ENCODE data around the gene JMY. TPM values are rescaled to one million over a fixed set of nuclear protein-coding genes. Genes with fewer than 3 reads are reported as not detected.

Gene JMY
- total and polyA plus RNA-seq, 2 donors (not counting 3 experiments of a cell fraction or from before 2014, with no cell fraction given) = 1.5 to 6.5 TPM

DNA sequence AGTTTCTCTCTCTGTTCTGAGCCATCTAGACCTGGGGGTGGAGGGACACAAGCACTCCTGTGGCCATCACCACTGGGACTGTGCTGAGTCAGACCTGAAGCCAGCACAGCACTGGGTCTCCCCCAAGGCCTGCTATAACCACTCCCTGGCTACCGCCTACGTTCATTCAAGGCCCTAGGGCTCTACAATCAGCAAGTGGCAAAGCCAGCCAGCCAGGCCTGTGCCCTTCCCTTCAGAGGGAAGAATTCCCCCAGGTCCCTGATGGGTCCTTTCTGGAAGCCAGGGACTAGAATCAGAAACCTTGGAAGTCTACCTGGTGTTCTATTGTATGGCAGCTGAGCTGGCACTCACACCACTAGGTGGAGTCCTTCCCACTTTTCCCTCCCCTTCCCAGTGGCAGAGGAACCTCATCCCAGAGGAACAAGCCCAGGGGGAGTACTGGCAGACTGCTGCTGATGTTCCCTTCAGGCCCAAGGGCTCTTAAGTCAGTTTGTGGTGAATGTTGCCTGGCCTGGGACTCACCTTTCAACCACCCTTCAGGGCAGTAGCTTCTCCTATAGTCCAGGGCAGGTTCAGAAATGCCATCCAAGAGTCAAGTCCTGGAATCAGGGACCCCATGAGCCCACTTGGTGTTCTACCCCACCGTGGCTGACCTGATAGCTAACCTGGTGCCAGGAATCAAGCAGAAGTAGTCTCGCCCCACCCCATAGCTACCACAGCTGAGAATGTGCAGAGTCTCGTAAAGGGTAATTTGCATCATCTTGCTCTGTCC is 20.0 kb downstream of the JMY start:
- Histone ChIP-seq H3K27me3 (ENCODE audit: control insufficient read depth in 2 of 2, insufficient read depth in 2 of 2, low read length in 2 of 2) (no peaks in the 10 kb centered on the region), H3K4me1 (ENCODE audit: control insufficient read depth, extremely low read depth, insufficient read depth, low read length) (no peaks in the 10 kb centered on the region), H3K4me2 (ENCODE audit: insufficient read depth, low read length) (no peak overlapping the region), H2AFZ (ENCODE audit: low read depth, low read length) (no peak overlapping the region), H3K4me3 (replicated peaks in 1 of 3; ENCODE audit: insufficient read depth in 1 of 3, low read depth in 1 of 3, low read length in 3 of 3) (no peak overlapping the region), H3K36me3 (ENCODE audit: control insufficient read depth in 2 of 2, extremely low read depth in 1 of 2, insufficient read depth in 2 of 2, low read length in 2 of 2) (no peaks in the 10 kb centered on the region), H3K27ac (ENCODE audit: insufficient read depth, low read depth, low read length) (no peak overlapping the region), H4K20me1 (replicated peaks; ENCODE audit: control insufficient read depth, extremely low read depth, insufficient read depth, low read length) (no peaks in the 10 kb centered on the region), H3K9me3 (replicated peaks; ENCODE audit: control insufficient read depth, insufficient read depth, low read length) (no peaks in the 10 kb centered on the region), H3K9me1 (replicated peaks; ENCODE audit: control insufficient read depth, extremely low read depth, insufficient read depth, low read length) (no peaks in the 10 kb centered on the region), H3K9ac (replicated peaks; ENCODE audit: extremely low read depth, insufficient read depth, low read length) (no peak overlapping the region), H3K79me2 (ENCODE audit: control insufficient read depth, insufficient read depth, low read length) (no peaks in the 10 kb centered on the region)
- dilution Hi-C loops (cut with MboI; ENCODE audit: extremely low pct_ligation_motif_present, low sequenced_read_pairs) (no loop called here), intact Hi-C loops (cut with micrococcal nuclease) (loop anchor here (1.0 to 5.0 kb wide), 3 partner anchors 208 to 601 kb away; no protein-coding TSS in a partner anchor)
- ChIA-PET CTCF (interaction anchor here (0.9 to 1.7 kb wide), 8 partner anchors 12 to 257 kb away, joined by 3 to 10 read pairs (median 6); partner anchors contain the start of gene JMY), POLR2A (no interaction called here)
- no TSS peak for BruUV-seq (replicated peaks)
- TF ChIP-seq, protein P1, sequence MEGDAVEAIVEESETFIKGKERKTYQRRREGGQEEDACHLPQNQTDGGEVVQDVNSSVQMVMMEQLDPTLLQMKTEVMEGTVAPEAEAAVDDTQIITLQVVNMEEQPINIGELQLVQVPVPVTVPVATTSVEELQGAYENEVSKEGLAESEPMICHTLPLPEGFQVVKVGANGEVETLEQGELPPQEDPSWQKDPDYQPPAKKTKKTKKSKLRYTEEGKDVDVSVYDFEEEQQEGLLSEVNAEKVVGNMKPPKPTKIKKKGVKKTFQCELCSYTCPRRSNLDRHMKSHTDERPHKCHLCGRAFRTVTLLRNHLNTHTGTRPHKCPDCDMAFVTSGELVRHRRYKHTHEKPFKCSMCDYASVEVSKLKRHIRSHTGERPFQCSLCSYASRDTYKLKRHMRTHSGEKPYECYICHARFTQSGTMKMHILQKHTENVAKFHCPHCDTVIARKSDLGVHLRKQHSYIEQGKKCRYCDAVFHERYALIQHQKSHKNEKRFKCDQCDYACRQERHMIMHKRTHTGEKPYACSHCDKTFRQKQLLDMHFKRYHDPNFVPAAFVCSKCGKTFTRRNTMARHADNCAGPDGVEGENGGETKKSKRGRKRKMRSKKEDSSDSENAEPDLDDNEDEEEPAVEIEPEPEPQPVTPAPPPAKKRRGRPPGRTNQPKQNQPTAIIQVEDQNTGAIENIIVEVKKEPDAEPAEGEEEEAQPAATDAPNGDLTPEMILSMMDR (IDR thresholded peaks at IDR 0.05; ENCODE audit: extremely low read depth in 1 of 2, insufficient read depth in 1 of 2, low read depth in 1 of 2, low read length in 2 of 2) = peak; percentile 74 to 76
- TF ChIP-seq FOS (IDR thresholded peaks at IDR 0.05; ENCODE audit: borderline replicate concordance, insufficient read depth, low read length) = no peak
- DNase-seq (ENCODE audit: low read depth, low spot score) (peak; percentile 48), FAIRE-seq (peak; percentile 87)

DNA sequence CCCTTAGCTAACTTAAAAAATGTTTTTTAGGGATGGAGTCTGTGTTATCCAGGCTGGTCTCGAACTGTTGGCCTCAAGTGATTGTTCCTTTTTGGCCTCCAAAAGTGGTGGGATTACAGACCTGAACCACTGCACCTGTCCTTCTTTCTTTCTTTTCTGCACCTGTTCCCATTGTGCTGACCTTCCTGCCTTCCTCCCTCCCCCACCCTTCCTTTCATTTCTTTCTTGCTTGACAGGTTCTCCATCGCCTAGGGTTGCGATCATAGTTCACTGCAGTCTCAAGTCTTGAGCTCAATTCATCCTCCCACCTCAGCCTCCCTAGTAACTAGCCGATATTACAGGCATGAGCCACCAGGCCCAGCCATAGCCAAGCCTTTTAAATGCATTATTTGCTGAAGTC is 20.6 kb downstream of the JMY start:
- POLR2A ChIA-PET = no interaction called here
- H3K27ac ChIP-seq (ENCODE audit: insufficient read depth, low read depth, low read length) = no peak overlapping the region
- H4K20me1 ChIP-seq (replicated peaks; ENCODE audit: control insufficient read depth, extremely low read depth, insufficient read depth, low read length) = no peaks in the 10 kb centered on the region
- dilution Hi-C loops (cut with MboI; ENCODE audit: extremely low pct_ligation_motif_present, low sequenced_read_pairs) = no loop called here
- no peaks in the 10 kb centered on the region for H3K36me3 ChIP-seq (ENCODE audit: control insufficient read depth in 2 of 2, extremely low read depth in 1 of 2, insufficient read depth in 2 of 2, low read length in 2 of 2)
- no peaks in the 10 kb centered on the region for H3K9me3 ChIP-seq (replicated peaks; ENCODE audit: control insufficient read depth, insufficient read depth, low read length)
- FAIRE-seq = no peak
- H2AFZ ChIP-seq (ENCODE audit: low read depth, low read length) = no peak overlapping the region
- no peaks in the 10 kb centered on the region for H3K9me1 ChIP-seq (replicated peaks; ENCODE audit: control insufficient read depth, extremely low read depth, insufficient read depth, low read length)
- BruUV-seq (replicated peaks) = no TSS peak
- no peak overlapping the region for H3K4me2 ChIP-seq (ENCODE audit: insufficient read depth, low read length)
- no peak for DNase-seq (ENCODE audit: low read depth, low spot score)
- TF ChIP-seq POLR2A (IDR thresholded peaks at IDR 0.05; ENCODE audit: low read depth, low read length) (no peak), GATA2 (IDR thresholded peaks at IDR 0.05; ENCODE audit: insufficient read depth, insufficient read length, low read depth, low read length) (no peak), FOS (IDR thresholded peaks at IDR 0.05; ENCODE audit: borderline replicate concordance, insufficient read depth, low read length) (no peak)
- TF ChIP-seq, protein P2, sequence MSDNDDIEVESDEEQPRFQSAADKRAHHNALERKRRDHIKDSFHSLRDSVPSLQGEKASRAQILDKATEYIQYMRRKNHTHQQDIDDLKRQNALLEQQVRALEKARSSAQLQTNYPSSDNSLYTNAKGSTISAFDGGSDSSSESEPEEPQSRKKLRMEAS (IDR thresholded peaks at IDR 0.05; ENCODE audit: insufficient read depth, insufficient read length) = no peak
- TF ChIP-seq, protein P1 (IDR thresholded peaks at IDR 0.05; ENCODE audit: extremely low read depth in 1 of 2, insufficient read depth in 1 of 2, low read depth in 1 of 2, low read length in 2 of 2) = no peak
- no peaks in the 10 kb centered on the region for H3K27me3 ChIP-seq (ENCODE audit: control insufficient read depth in 2 of 2, insufficient read depth in 2 of 2, low read length in 2 of 2)
- intact Hi-C loops (cut with micrococcal nuclease) = loop anchor here (1.0 to 5.0 kb wide), 3 partner anchors 208 to 601 kb away; no protein-coding TSS in a partner anchor
- no peak overlapping the region for H3K9ac ChIP-seq (replicated peaks; ENCODE audit: extremely low read depth, insufficient read depth, low read length)
- no peak overlapping the region for H3K4me3 ChIP-seq (replicated peaks in 1 of 3; ENCODE audit: insufficient read depth in 1 of 3, low read depth in 1 of 3, low read length in 3 of 3)
- no peaks in the 10 kb centered on the region for H3K4me1 ChIP-seq (ENCODE audit: control insufficient read depth, extremely low read depth, insufficient read depth, low read length)
- CTCF ChIA-PET = interaction anchor here (0.7 to 1.7 kb wide), 8 partner anchors 12 to 256 kb away, joined by 3 to 10 read pairs (median 4); partner anchors contain the start of gene JMY
- H3K79me2 ChIP-seq (ENCODE audit: control insufficient read depth, insufficient read depth, low read length) = no peaks in the 10 kb centered on the region
